Calu3 (cell line): ENCODE data around the gene MARK3. TPM values are rescaled to one million over a fixed set of nuclear protein-coding genes. Genes with fewer than 3 reads are reported as not detected.

Experiments used
- BruUV-seq: library from RNA; stranded (reverse); fragments of 400-500 nt; replicated peaks from 2 replicates; lab custom pipeline; 2021; lab: Mats Ljungman, UMichigan
- CTCF ChIA-PET: fragments of 300-600 bp; sonication (Branson Sonifier 250); formaldehyde crosslinking; loops from one replicate; lab custom pipeline; 2022; ENCODE audit warnings: antibody characterized with exemption; lab: Charles Lee
- DNase-seq: peaks from one replicate; pipeline ENCODE4 v3.0.0; 2022
- H3K27ac Mint-ChIP-seq: one replicate; pipeline ENCODE4 v1.8.0; 2022; ENCODE audit warnings: mixed read lengths; ENCODE audit not compliant: unreplicated experiment
- H3K27me3 Mint-ChIP-seq: one replicate; pipeline ENCODE4 v1.8.0; 2022; ENCODE audit warnings: mixed read lengths; ENCODE audit not compliant: unreplicated experiment
- H3K36me3 Mint-ChIP-seq: one replicate; pipeline ENCODE4 v1.8.0; 2022; ENCODE audit warnings: mild to moderate bottlenecking, moderate library complexity, mixed read lengths; ENCODE audit not compliant: insufficient read depth, unreplicated experiment
- H3K4me1 Mint-ChIP-seq: one replicate; pipeline ENCODE4 v1.8.0; 2022; ENCODE audit warnings: mild to moderate bottlenecking, low read depth, mixed read lengths; ENCODE audit not compliant: unreplicated experiment
- H3K4me3 Mint-ChIP-seq: one replicate; pipeline ENCODE4 v1.8.0; 2022; ENCODE audit warnings: mild to moderate bottlenecking, low read depth, moderate library complexity, mixed read lengths; ENCODE audit not compliant: unreplicated experiment
- H3K9me3 Mint-ChIP-seq: one replicate; pipeline ENCODE4 v1.8.0; 2022; ENCODE audit warnings: low read depth, mixed read lengths; ENCODE audit not compliant: unreplicated experiment
- CTCF ChIP-seq: fragments of 200-600 bp; IDR thresholded peaks from one replicate; pipeline ENCODE4 v1.8.0; 2022; ENCODE audit warnings: antibody characterized with exemption; ENCODE audit not compliant: unreplicated experiment
- intact Hi-C: fragments of 100-400 bp; cut with micrococcal nuclease; formaldehyde crosslinking; loops from one replicate; pipeline ENCODE4 v1.10.0; 2022; ENCODE audit not compliant: unreplicated experiment
- total RNA-seq: library from RNA; stranded (reverse); gene quantifications from 2 replicates; pipeline ENCODE4 v1.2.3, GENCODE V29; 2022

MARK3 gene
- total RNA-seq, 1 experiment from 2014 or later, result 76.0 TPM

DNA sequence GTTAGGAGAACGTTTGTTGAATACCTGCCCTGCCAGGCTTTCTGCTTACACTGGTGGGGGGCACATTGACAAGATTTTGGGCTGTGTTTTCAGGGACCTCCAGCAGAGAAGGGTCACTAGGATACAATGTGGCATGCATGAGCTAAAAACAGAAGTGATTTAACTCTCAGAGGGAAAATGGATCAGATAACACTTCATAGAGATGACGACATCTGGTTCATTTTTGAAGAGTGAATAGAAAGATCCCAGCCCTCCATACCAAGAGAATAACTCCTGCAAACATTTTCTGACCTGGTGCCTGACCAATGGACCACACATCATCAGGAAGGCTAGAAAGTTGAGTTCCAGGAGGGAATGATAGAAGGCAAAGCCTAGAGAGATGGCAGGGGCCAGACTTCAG is 103.7 kb downstream of the MARK3 start:
- DNase-seq, result no peak
- BruUV-seq, result no TSS peak
- intact Hi-C loops, result no loop called here
- Mint-ChIP-seq H3K4me3 (no peak overlapping the region), H3K27me3 (no peaks in the 10 kb centered on the region), H3K36me3 (peaks cover 22% of the 10 kb centered on the region), H3K27ac (no peak overlapping the region), H3K9me3 (no peaks in the 10 kb centered on the region), H3K4me1 (no peaks in the 10 kb centered on the region)
- CTCF ChIA-PET, result interaction anchor here (0.6 kb wide), 1 partner anchor 17 kb away, joined by 3 read pairs; no protein-coding TSS in a partner anchor
- no peak for TF ChIP-seq CTCF

DNA sequence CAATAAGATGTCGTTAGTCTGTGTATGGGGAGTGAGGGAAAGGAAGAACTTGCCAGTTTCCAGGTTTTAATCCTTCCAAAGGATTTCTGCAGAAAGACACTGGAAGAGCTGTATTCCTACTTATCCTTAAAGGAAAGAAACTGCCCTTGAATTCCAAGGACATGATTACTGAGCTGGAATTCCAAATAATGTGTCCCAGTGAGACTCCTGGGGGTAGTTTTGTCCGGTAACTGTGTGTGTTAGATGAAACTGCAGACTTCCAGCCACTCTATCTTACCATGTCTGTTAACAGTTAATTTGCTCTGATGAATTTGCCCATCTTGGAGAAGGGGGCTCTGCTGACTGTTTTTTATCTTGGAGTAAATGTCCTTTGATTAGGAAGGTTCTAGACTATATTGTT is 104.4 kb downstream of the MARK3 start:
- BruUV-seq, result no TSS peak
- no peak for TF ChIP-seq CTCF
- H3K27me3 Mint-ChIP-seq, result no peaks in the 10 kb centered on the region
- peaks cover 20% of the 10 kb centered on the region for H3K36me3 Mint-ChIP-seq
- CTCF ChIA-PET, result interaction anchor here (0.6 kb wide), 1 partner anchor 17 kb away, joined by 3 read pairs; no protein-coding TSS in a partner anchor
- intact Hi-C loops, result no loop called here
- no peak overlapping the region for H3K4me3 Mint-ChIP-seq
- H3K9me3 Mint-ChIP-seq, result no peaks in the 10 kb centered on the region
- H3K4me1 Mint-ChIP-seq, result no peaks in the 10 kb centered on the region
- H3K27ac Mint-ChIP-seq, result no peak overlapping the region
- no peak for DNase-seq

GRCh38 chr14:103491691-103492090 is 106.5 kb downstream of the MARK3 start:
- H3K27me3 Mint-ChIP-seq, result no peaks in the 10 kb centered on the region
- H3K4me3 Mint-ChIP-seq, result no peak overlapping the region
- H3K36me3 Mint-ChIP-seq, result peaks cover 20% of the 10 kb centered on the region
- CTCF ChIA-PET, result no interaction called here
- no peaks in the 10 kb centered on the region for H3K4me1 Mint-ChIP-seq
- no peak for DNase-seq
- TF ChIP-seq CTCF, result no peak
- intact Hi-C loops, result no loop called here
- H3K27ac Mint-ChIP-seq, result no peak overlapping the region
- no peaks in the 10 kb centered on the region for H3K9me3 Mint-ChIP-seq
- no TSS peak for BruUV-seq

DNA sequence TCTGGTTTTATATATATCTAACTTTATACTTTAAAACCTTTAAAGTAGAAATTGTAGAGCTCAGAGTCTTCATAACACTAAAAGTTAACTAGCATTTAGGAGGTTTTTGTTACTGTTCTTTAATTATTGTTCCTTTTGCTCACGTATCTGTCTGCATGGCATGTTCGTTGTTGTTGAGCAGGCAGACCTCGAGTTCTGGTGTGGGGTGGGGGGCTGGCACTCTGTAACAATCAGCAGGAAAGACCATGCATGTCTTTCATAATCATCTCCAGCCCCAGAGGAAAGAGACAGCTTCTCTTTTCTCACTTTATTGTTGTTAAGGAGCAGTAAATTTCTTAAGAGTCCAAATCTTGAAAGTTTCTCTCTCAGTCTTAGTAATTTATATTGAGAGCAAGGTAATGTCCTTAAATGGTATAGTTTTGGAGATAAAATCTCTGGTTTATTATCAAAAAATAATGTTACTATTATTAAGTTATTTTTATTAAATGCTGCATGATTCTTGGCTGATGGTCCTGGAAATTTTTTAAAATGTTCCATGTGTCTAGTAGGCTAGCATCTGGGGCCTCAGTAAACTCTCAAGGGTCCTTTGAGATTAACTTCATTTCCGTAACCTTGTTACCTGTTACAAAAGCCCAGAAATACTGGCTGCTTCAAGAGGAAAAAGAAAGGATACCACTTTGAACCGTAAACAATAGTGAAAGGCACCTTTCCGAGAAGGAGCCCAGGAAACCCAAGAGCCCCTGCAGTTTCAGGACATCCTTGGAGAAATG is 107.1 kb downstream of the MARK3 start:
- Mint-ChIP-seq H3K27me3 (no peaks in the 10 kb centered on the region), H3K9me3 (no peaks in the 10 kb centered on the region), H3K4me1 (no peaks in the 10 kb centered on the region), H3K36me3 (peaks cover 17% of the 10 kb centered on the region), H3K4me3 (no peak overlapping the region), H3K27ac (no peak overlapping the region)
- DNase-seq, result no peak
- intact Hi-C loops, result no loop called here
- no TSS peak for BruUV-seq
- TF ChIP-seq CTCF, result no peak
- CTCF ChIA-PET, result no interaction called here
